Measurements from ENCODE around the gene PLA2G12B.

The PLA2G12B gene

GRCh38 chr10:72888151-72888638, 66.4 kb downstream of the PLA2G12B start:
- no peak for DNase-seq

- no peak for DNase-seq
These were observed 67.6 kb downstream of the PLA2G12B start for GRCh38 chr10:72887043-72887442.

DNA sequence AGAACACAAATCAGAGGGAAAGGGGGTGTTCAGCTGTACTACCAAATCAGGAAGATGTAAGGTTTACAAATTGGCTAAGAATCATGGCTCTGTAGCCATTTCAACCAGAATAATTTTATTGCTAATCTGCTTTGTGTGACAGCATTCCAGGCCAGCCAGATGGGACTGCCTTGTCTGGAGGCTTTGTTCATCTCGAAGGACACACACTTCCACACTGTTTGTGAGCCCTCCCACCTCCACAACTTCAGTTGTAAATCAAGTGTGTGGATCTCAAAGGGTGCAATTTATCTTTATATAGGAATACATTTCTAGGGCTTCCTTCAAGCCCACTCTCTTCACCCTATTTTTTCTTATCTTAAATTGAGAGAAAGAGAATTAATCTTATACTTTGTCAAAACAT, 68.0 kb downstream of the PLA2G12B start:
- no peak for DNase-seq

GRCh38 chr10:72885953-72886352, 68.7 kb downstream of the PLA2G12B start:
- no peak for DNase-seq

Data from activated effector memory CD4-positive, alpha-beta T cell treated with Interleukin-2 at 50 U/mL for 16 hours (primary cell).